Motor neuron (in vitro differentiated cells): ENCODE measurements around the gene ABCG1. TPM values are rescaled to one million over a fixed set of nuclear protein-coding genes. Genes with fewer than 3 reads are reported as not detected.
A peak's percentile ranks its signal among the peaks of the same experiment; 100 is the strongest.

Experiments used
- ATAC-seq, 8 experiments: fragments of 200-7000 bp; cut with Tn5 transposase; replicated peaks in 6 of 8; 2 replicates each; pipeline ENCODE4 v1.8.0; 2021; ENCODE audit warnings: mild to moderate bottlenecking in 8 of 8, moderate library complexity in 8 of 8
- H3K27ac ChIP-seq, 2 donors: fragments of 250-450 bp; sonication (Bioruptor Pico); 2 replicates each; pipeline ENCODE4 v1.9.0; 2021; ENCODE audit warnings: antibody characterized with exemption in 2 of 2, mild to moderate bottlenecking in 2 of 2, moderate library complexity in 1 of 2
- H3K4me1 ChIP-seq, 2 donors: fragments of 250-450 bp; sonication (Bioruptor Pico); replicated peaks in 1 of 2; 2 replicates each; pipeline ENCODE4 v1.6.1; 2021; ENCODE audit warnings: antibody characterized with exemption in 2 of 2, mild to moderate bottlenecking in 2 of 2, moderate library complexity in 1 of 2
- H3K4me3 ChIP-seq, 5 donors: fragments of 250-450 bp; sonication (Bioruptor Pico); 2 replicates each; pipeline ENCODE4 v1.9.0; 2021; ENCODE audit warnings: antibody characterized with exemption in 5 of 5, mild to moderate bottlenecking in 5 of 5, moderate library complexity in 4 of 5
- WGBS, 10 experiments: fragments of 450-650 bp; shearing (Covaris generic); methylation state at CpG; one replicate each; pipeline ENCODE4 v1.0.0; 2022; 5-methylcytosine and 5-hydroxymethylcytosine counted together
- in situ Hi-C, 9 experiments: fragments of 400-800 bp; cut with MboI; loops; one replicate each; pipeline ENCODE4 v1.15.0; 2021; ENCODE audit warnings: low sequenced_read_pairs in 9 of 9, low pct_unique_long_range_greater_than_20kb in 2 of 9; ENCODE audit not compliant: unreplicated experiment in 9 of 9
- total RNA-seq, 8 experiments: library from RNA; unstranded; fragments of 300-600 nt; gene quantifications; 2 replicates each; pipeline versions ENCODE4 v1.2.3 to v1.2.4, GENCODE V29; 2022

ABCG1 gene
- total RNA-seq, 8 experiments from 2014 or later: 0.36 to 26.7 (median 2.8) TPM

DNA sequence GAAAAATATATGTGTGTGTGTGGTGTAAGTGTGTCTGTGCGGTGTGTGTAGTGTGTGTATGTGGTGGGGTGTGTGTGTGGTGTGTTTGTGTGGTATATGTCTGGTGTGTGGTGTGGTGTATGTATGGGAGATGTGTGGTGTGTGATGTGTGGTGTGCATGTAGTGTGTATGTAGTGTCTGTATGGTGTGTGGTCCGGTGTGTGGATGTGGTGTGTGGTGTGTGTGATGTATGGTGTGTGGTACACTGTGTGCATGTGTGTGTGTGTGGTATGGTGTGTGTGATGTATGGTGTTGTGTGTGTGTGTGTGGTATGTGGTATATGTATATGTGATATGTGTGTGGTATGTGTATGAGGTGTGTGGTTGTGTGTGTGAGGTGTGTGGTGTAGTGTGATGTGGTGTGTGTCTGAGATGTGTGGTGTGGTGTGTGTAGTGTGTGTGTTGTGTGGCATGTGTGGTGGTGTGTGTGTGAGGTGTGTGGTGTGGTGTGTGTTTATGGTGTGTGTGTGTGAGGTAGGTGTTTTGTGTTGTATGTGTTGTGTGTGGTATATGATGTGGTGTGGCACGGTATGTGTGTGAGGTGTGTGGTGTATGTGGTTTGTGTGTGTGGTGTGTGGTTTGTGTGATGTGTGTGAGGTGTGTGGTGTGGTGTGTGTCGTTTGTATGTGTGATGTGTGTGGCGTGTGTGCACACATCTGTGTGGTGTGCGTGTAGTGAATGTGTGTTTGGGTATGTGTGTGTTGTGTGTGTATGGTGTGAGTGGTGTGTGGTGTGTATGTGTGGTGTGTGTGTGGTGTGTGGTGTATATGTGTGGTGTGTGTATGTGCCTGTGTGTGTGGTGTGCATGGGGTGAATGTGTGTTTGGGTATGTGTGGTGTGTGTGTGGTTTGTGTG is 35.3 kb upstream of the ABCG1 start:
- H3K4me1 ChIP-seq: no peaks in the 10 kb centered on the region
- in situ Hi-C loops: no loop called here
- no peak overlapping the region for H3K4me3 ChIP-seq
- H3K27ac ChIP-seq: no peak overlapping the region
- no peak for ATAC-seq
- 20 to 100% (median 97%) methylated on average over 1 to 5 of the region's 6 CpGs; no CpG with 5 or more reads in 2 of the 10 experiments for WGBS, 10 experiments

DNA sequence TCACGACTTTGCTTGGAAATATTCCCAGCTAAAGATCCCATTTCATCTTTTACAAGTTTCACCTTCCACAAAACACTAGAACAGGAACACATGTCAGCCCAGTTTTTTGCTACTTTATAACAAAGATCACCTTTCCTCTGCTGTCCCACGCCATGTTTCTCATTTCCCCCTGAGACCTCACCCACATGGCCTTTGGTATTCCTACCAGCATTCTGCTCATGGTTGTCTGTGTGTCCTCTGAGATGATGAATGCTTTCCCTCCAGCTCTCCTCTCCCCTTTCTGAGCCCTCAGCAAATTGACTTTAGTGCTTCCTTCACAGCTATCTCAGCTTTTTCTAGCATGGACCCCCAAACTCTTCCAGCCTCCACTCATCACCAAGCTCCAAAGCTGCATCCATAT is 32.3 kb upstream of the ABCG1 start:
- Histone ChIP-seq H3K4me3 (no peak overlapping the region), H3K27ac (no peak overlapping the region), H3K4me1 (no peaks in the 10 kb centered on the region)
- in situ Hi-C loops: no loop called here
- 0 to 83% (median 52%) methylated on average over 1 to 2 of the region's 2 CpGs; no CpG with 5 or more reads in 1 of the 10 experiments for WGBS, 10 experiments
- ATAC-seq: no peak

DNA sequence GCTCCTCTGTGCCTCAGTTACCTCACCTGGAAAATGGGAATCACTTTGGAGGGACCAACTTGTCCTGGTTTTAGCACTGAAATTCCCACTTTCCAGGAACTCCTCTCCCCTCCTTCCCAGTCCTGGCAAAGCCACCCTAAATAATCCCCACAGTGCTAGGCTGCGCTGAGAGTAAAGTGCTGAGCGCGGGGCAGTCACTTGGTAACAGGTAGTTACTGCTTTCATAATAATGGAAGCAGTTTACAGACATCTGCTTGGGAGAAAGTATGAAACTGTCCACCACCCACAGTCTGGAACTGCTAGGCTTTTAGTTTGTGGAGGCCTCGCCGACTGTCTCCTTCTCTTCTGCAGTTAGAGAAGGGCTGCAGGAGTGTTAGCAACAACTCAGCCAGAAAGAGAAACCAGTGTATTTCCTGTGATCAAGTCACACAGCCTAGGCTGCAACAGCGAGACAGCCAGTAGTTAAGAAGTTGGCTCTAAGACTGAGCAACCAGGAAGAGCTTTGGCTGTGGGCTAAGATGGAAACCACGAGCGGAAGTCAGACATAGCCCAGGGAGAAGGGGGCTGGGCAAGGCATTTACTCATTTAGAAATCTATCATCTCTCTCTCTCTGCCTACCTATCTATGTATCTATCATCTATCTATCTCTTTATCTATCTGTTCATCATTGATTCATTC is 30.8 kb upstream of the ABCG1 start:
- ATAC-seq: no peak
- H3K4me1 ChIP-seq: peaks cover 7 to 10% of the 10 kb centered on the region in 2 donors
- no peak overlapping the region for H3K4me3 ChIP-seq
- in situ Hi-C loops: no loop called here
- WGBS, 10 experiments: 0 to 100% (median 50%) methylated on average over 2 to 6 of the region's 8 CpGs; no CpG with 5 or more reads in 1 of the 10 experiments
- no peak overlapping the region for H3K27ac ChIP-seq

DNA sequence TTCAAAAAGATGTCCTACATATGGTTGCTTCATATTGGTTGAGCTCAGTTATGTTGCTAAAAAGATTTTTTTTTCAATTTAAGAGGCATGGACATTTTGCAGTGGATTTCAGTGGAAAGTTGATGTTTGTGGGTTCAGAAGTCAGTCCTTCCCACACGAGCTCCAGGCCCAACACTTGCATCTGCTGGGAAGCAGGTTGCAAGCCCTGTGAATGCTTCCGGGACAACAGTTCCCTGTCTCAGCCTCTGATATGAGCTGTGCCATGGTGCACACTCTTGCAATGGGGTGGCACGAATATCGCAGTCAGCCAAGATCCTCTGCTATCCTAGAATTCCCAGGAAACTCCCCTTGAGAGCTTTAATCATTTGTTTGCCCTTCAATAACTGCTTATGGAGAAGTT is 30.3 kb upstream of the ABCG1 start:
- Histone ChIP-seq H3K4me1 (peaks cover 7 to 10% of the 10 kb centered on the region in 2 donors), H3K27ac (no peak overlapping the region), H3K4me3 (no peak overlapping the region)
- ATAC-seq: no peak
- 53 to 76% (median 70%) methylated on average over 1 to 4 of the region's 4 CpGs; no CpG with 5 or more reads in 5 of the 10 experiments for whole genome bisulfite sequencing, 10 experiments
- in situ Hi-C loops: no loop called here

DNA sequence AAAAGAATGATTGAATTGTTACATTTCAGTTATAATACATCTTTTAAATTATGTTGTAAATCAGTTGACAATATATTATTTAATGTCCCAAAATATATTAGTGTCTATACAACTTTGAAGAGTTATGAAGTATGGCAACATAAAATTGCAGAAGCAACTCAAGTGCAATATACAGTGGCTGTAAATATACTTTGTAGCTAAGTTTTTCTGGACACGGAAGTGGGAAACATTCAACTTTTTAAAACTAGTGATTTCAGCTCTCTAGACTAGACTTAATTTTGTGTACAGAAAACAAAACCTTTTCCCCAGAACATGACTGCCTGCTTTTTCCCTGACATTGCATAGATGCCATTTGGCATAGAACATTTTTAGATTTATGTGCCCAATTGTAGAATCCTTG is 29.5 kb upstream of the ABCG1 start:
- ATAC-seq: no peak
- 41 to 100% (median 92%) methylated on average over 1 of the region's 1 CpG; no CpG with 5 or more reads in 1 of the 10 experiments for WGBS, 10 experiments
- Histone ChIP-seq H3K4me1 (peaks cover 7 to 10% of the 10 kb centered on the region in 2 donors), H3K27ac (no peak overlapping the region), H3K4me3 (no peak overlapping the region)
- in situ Hi-C loops: no loop called here

DNA sequence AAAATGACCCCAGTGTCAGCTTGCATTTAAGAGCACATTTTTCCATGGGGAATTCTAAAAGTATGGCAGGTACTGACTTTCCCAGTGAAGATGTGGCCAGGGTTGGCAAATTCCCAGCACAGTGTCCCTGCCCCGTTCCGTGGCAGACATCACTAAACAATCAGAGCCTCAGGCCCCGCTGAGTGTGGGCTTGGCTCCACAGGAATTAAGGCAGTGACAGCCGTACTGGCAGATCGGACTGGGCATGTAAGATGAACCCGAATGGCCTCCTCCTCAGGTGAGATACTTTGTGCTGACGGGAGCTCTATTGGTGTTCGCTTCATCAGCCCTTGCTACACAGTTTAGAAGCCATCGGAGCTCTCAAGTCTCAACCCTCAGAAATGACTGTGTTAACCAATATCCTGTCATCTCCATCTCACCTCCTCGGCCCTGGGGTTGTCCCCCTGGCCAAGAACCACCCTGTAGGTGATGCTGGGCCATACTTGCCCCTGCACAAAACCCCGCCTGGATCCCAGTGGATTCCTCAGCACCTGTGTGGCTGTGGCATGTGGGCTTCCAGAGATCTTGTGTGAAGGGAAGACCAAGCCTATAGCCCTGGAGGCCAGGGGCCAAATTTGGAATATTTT is 29.0 kb upstream of the ABCG1 start:
- no peak overlapping the region for H3K27ac ChIP-seq
- 49 to 94% (median 83%) methylated on average over 2 to 11 of the region's 11 CpGs; no CpG with 5 or more reads in 3 of the 10 experiments for WGBS, 10 experiments
- no peak for ATAC-seq
- in situ Hi-C loops: no loop called here
- H3K4me1 ChIP-seq: peaks cover 7 to 10% of the 10 kb centered on the region in 2 donors
- H3K4me3 ChIP-seq: no peak overlapping the region

DNA sequence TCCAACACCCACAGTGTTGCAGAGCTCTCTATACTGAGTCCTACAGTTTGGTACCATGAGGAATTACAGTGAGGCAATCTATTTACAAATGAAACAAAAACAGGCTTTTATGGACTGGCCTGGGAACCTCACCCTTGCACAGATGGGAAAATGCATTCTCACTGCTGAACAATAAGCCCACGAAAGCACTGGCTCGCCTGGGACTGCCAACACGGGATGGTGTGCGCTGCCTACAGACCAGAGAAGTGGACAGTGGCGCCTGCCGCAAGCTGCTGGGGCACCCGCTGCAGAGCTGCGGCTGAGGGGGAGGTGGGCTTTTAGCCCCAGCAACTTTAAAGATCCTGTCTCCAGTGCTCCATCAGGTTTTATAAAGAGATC is 28.5 kb upstream of the ABCG1 start:
- peak in 6 of 8 experiments; percentile 31 to 79 (median 48) for ATAC-seq
- in situ Hi-C loops: no loop called here
- Histone ChIP-seq H3K27ac (no peak overlapping the region), H3K4me3 (no peak overlapping the region), H3K4me1 (peaks cover 7 to 10% of the 10 kb centered on the region in 2 donors)
- 40 to 88% methylated on average over 2 to 7 of the region's 8 CpGs; no CpG with 5 or more reads in 8 of the 10 experiments for WGBS, 10 experiments

DNA sequence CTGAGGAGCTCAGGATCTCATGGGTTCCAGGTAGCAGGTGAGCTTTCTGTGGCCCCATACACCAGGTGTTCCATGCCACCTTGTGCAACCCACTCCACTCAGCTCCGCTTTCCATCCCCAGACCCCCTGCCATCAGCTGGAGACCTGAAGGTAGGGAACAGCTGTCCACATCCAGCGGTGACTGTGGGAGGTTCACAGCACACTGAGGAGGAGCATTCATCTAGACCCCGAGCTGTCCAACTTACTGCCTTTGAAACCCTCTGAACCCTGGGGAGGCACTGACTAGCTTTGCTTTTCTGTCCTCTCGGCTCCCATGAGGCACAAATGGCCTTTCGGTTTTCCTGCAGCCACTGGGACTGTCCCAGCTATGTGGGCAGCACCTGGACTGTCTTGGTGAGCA is 27.9 kb upstream of the ABCG1 start:
- Histone ChIP-seq H3K27ac (no peak overlapping the region), H3K4me3 (no peak overlapping the region), H3K4me1 (peaks cover 7 to 10% of the 10 kb centered on the region in 2 donors)
- WGBS, 10 experiments: 80 to 100% (median 91%) methylated on average over 1 to 3 of the region's 5 CpGs; no CpG with 5 or more reads in 6 of the 10 experiments
- in situ Hi-C loops: no loop called here
- ATAC-seq: no peak

DNA sequence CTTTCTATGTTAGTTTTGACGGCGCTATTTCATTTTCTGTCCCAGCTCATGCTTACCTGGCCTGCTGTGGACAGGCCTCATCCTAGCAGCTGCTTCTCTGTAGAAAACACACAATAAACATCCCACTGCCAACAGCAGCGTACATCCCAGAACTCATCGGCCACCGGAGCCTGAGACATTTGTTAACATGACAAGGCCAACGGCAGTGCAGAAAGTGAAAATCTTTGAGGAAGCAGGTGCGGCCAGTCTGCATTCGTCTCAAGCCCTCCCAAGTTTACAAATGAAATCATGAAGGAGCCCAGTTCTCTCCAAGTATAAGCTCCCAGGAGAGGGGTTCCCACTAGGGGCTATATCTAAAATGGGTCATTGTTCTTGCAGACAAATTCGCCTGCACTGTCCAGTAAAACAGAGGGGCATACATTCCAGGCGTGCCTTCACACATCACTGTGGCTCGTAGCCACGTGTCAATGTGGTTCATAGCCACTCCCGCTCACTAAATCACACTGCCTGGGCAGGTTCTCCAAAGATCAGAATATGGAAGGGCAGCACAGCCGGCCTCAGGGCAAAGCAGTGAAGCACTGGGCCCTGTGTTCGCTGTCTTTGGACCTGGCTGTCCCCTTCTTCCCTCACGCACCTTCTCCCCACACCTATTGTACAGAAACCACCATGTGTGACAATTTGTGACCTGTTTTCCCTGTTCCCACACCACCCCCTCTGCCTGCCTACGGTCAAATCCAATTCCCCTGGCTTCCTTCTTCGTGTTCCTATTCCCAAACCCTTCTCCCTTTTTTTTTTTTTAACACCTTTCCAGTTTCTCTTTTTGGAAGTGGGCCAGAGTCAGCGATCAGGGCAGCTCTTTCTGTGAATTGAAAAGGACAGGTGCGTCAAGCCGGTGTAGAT is 27.0 kb upstream of the ABCG1 start:
- peaks cover 7 to 10% of the 10 kb centered on the region in 2 donors for H3K4me1 ChIP-seq
- 55 to 82% (median 66%) methylated on average over 3 to 15 of the region's 21 CpGs for WGBS, 10 experiments
- no peak overlapping the region for H3K27ac ChIP-seq
- in situ Hi-C loops: no loop called here
- peak; percentile 25 to 89 (median 70) for ATAC-seq
- H3K4me3 ChIP-seq: no peak overlapping the region

DNA sequence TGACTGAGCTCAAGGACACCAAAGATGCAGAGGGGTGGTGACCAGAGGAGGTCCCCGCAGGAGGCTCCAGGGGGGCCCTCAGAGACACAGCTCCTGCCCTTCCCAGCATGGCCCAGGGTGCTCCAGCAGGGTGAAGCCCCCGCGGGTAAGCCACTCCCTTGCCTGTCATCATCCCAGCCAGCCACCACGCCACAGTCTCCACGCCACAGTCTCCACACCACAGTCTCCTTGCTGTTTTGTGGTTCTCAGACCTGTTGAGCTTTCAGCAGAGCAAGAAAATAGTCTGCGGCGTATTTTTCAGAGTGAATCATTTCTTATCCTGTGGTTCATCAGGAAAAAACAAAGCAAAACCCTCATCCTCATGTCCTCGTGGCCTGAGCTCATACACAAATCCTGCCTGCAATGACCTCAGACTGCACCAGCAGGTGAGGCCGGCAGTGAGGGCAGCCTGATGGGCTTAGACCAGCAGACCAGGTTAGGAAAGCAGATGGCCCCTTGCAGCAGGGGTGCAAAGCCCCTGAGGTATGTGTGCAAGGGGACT is 25.7 kb upstream of the ABCG1 start:
- WGBS, 10 experiments: 78 to 100% (median 100%) methylated on average over 1 to 4 of the region's 9 CpGs; no CpG with 5 or more reads in 6 of the 10 experiments
- no peak overlapping the region for H3K4me3 ChIP-seq
- ATAC-seq: peak in 1 of 8 experiments; percentile 16
- H3K27ac ChIP-seq: no peak overlapping the region
- in situ Hi-C loops: no loop called here
- H3K4me1 ChIP-seq: peaks cover 7 to 10% of the 10 kb centered on the region in 2 donors

DNA sequence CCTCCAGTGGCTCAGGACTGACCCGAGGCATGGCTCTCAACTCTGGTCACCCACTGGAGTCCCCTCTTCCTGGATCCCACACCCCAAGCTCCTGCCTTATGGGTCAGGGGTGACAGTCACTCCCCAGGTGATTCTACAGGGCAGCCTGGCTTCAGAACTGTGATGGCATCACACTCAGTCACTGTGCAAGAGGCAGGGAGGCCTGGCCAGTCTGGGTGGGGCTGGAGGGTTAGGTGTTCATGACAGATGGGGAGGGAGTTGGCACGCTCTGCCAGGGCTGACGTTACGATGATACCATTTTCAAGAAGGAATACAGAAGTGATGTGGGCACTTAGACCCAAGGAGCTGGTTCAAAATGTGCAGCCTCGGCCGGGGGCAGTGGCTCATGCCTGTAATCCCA is 25.2 kb upstream of the ABCG1 start:
- in situ Hi-C loops: no loop called here
- 79 to 93% (median 88%) methylated on average over 2 to 3 of the region's 6 CpGs; no CpG with 5 or more reads in 5 of the 10 experiments for WGBS, 10 experiments
- Histone ChIP-seq H3K4me1 (peaks cover 7 to 10% of the 10 kb centered on the region in 2 donors), H3K27ac (no peak overlapping the region), H3K4me3 (no peak overlapping the region)
- no peak for ATAC-seq

DNA sequence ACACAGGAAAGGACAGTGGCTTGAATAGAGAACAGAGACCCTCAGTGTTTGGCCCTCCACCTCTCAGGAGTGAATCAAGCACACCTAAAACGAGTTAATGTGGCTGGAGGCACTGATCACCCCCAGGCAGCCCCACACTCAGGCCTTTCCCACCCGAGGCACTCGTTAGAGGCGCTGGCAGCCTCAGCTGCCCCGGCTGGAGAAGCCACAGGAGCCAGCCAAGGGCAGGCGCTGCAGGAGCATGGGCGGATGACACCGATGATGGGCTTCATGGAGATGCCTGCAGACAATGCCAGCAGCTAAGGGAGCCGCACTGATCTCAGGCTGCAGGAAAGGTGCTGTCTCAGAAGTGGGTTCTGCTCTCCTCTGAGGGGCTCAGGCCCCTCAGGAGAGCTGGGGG is 24.1 kb upstream of the ABCG1 start:
- in situ Hi-C loops: no loop called here
- peak in 2 of 8 experiments; percentile 6 to 12 for ATAC-seq
- WGBS, 10 experiments: 0 to 90% (median 69%) methylated on average over 2 to 7 of the region's 9 CpGs; no CpG with 5 or more reads in 4 of the 10 experiments
- no peak overlapping the region for H3K4me3 ChIP-seq
- H3K27ac ChIP-seq: no peak overlapping the region
- H3K4me1 ChIP-seq: peaks cover 7 to 10% of the 10 kb centered on the region in 2 donors
